Measurements from ENCODE around the gene MYO18B. TPM values are rescaled to one million over a fixed set of nuclear protein-coding genes. Genes with fewer than 3 reads are reported as not detected.
A peak's percentile ranks its signal among the peaks of the same experiment; 100 is the strongest.

The MYO18B gene
- total and polyA plus RNA-seq, 2 donors from 2014 or later: 0.19 to 0.41 TPM

- Histone ChIP-seq H3K27me3 (ENCODE audit: control insufficient read depth, insufficient read depth, low read length) (no peaks in the 10 kb centered on the region), H3K9me3 (ENCODE audit: control insufficient read depth in 2 of 3, insufficient read depth in 1 of 3, low read length in 3 of 3) (no peaks in the 10 kb centered on the region), H3K4me1 (ENCODE audit: control insufficient read depth in 2 of 3, insufficient read depth in 2 of 3, low read depth in 1 of 3, low read length in 3 of 3) (no peaks in the 10 kb centered on the region), H3K36me3 (ENCODE audit: control insufficient read depth in 2 of 3, insufficient read depth in 3 of 3, low read length in 3 of 3) (no peaks in the 10 kb centered on the region), H3K9ac (ENCODE audit: low read length in 3 of 3) (no peak overlapping the region), H3K27ac (ENCODE audit: low read depth in 2 of 2, low read length in 2 of 2) (no peak overlapping the region), H3K4me3 (ENCODE audit: low read length in 3 of 3) (no peak overlapping the region)
- DNase-seq (no peak), FAIRE-seq (no peak)
- intact Hi-C loops (cut with DNase I): no loop called here
- TF ChIP-seq CTCF (IDR thresholded peaks at IDR 0.05; ENCODE audit: borderline replicate concordance, extremely low read depth, insufficient read depth): no peak
Measured at GRCh38 chr22:25939384-25939783, 197.4 kb downstream of the MYO18B start.

GRCh38 chr22:25940479-25940878 is 198.5 kb downstream of the MYO18B start:
- intact Hi-C loops (cut with DNase I): no loop called here

GRCh38 chr22:25941365-25941960 is 199.5 kb downstream of the MYO18B start:
- Histone ChIP-seq H3K27ac (ENCODE audit: low read depth in 2 of 2, low read length in 2 of 2) (no peak overlapping the region), H3K4me3 (ENCODE audit: low read length in 3 of 3) (no peak overlapping the region), H3K36me3 (ENCODE audit: control insufficient read depth in 2 of 3, insufficient read depth in 3 of 3, low read length in 3 of 3) (no peaks in the 10 kb centered on the region), H3K27me3 (ENCODE audit: control insufficient read depth, insufficient read depth, low read length) (no peaks in the 10 kb centered on the region), H3K9me3 (ENCODE audit: control insufficient read depth in 2 of 3, insufficient read depth in 1 of 3, low read length in 3 of 3) (no peaks in the 10 kb centered on the region), H3K4me1 (ENCODE audit: control insufficient read depth in 2 of 3, insufficient read depth in 2 of 3, low read depth in 1 of 3, low read length in 3 of 3) (no peaks in the 10 kb centered on the region), H3K9ac (ENCODE audit: low read length in 3 of 3) (no peak overlapping the region)
- DNase-seq: peak in 2 of 5 donors; percentile 13 to 35
- intact Hi-C loops (cut with DNase I): no loop called here
- no peak for FAIRE-seq
- no peak for TF ChIP-seq CTCF (IDR thresholded peaks at IDR 0.05; ENCODE audit: borderline replicate concordance, extremely low read depth, insufficient read depth)

More at GRCh38 chr22:25940479-25940878, 198.5 kb downstream of the MYO18B start:
- Histone ChIP-seq H3K9me3 (ENCODE audit: control insufficient read depth in 2 of 3, insufficient read depth in 1 of 3, low read length in 3 of 3) (no peaks in the 10 kb centered on the region), H3K36me3 (ENCODE audit: control insufficient read depth in 2 of 3, insufficient read depth in 3 of 3, low read length in 3 of 3) (no peaks in the 10 kb centered on the region), H3K4me3 (ENCODE audit: low read length in 3 of 3) (no peak overlapping the region), H3K9ac (ENCODE audit: low read length in 3 of 3) (no peak overlapping the region), H3K27me3 (ENCODE audit: control insufficient read depth, insufficient read depth, low read length) (no peaks in the 10 kb centered on the region), H3K4me1 (ENCODE audit: control insufficient read depth in 2 of 3, insufficient read depth in 2 of 3, low read depth in 1 of 3, low read length in 3 of 3) (no peaks in the 10 kb centered on the region), H3K27ac (ENCODE audit: low read depth in 2 of 2, low read length in 2 of 2) (no peak overlapping the region)
- TF ChIP-seq CTCF (IDR thresholded peaks at IDR 0.05; ENCODE audit: borderline replicate concordance, extremely low read depth, insufficient read depth): no peak
- FAIRE-seq (no peak), DNase-seq (no peak)
